Activated naive CD8-positive, alpha-beta T cell treated with anti-CD3 and anti-CD28 coated beads, Interleukin-2, amount 50 U/mL, for 24 hours (primary cell): Measurements from ENCODE around the gene EIF2D.

Source experiments
- ATAC-seq: fragments of 150-1000 bp; cut with Tn5 transposase; one replicate; pipeline ENCODE4 v1.10.0; 2021
- DNase-seq: peaks from one replicate; pipeline ENCODE4 v3.0.0; 2021
- H3K27ac Mint-ChIP-seq: one replicate; pipeline ENCODE4 v1.8.0; 2021; ENCODE audit warnings: mild to moderate bottlenecking, mixed read lengths
- H3K27me3 Mint-ChIP-seq: one replicate; pipeline ENCODE4 v1.8.0; 2021; ENCODE audit warnings: mixed read lengths
- H3K36me3 Mint-ChIP-seq: one replicate; pipeline ENCODE4 v1.8.0; 2021; ENCODE audit warnings: low read depth, mixed read lengths
- H3K4me1 Mint-ChIP-seq: one replicate; pipeline ENCODE4 v1.8.0; 2021; ENCODE audit warnings: mixed read lengths
- H3K4me3 Mint-ChIP-seq: one replicate; pipeline ENCODE4 v1.8.0; 2021; ENCODE audit warnings: mild to moderate bottlenecking, moderate library complexity, mixed read lengths
- H3K9me3 Mint-ChIP-seq: one replicate; pipeline ENCODE4 v1.8.0; 2021; ENCODE audit warnings: mixed read lengths

Gene EIF2D

GRCh38 chr1:206558794-206559671 lies 53.2 kb downstream of the EIF2D start:
- Mint-ChIP-seq H3K27me3 (peaks cover 2% of the 10 kb centered on the region), H3K4me3 (peak overlapping the region; percentile 88), H3K9me3 (no peaks in the 10 kb centered on the region), H3K36me3 (peaks cover 65% of the 10 kb centered on the region), H3K4me1 (peaks cover 73% of the 10 kb centered on the region), H3K27ac (peak overlapping the region; percentile 100)
- no peak for ATAC-seq
- DNase-seq = no peak

GRCh38 chr1:206557636-206558473 lies 54.4 kb downstream of the EIF2D start:
- peak overlapping the region; percentile 88 for H3K4me3 Mint-ChIP-seq
- H3K27ac Mint-ChIP-seq = peak overlapping the region; percentile 100
- ATAC-seq = no peak
- peaks cover 54% of the 10 kb centered on the region for H3K36me3 Mint-ChIP-seq
- no peaks in the 10 kb centered on the region for H3K27me3 Mint-ChIP-seq
- peaks cover 73% of the 10 kb centered on the region for H3K4me1 Mint-ChIP-seq
- H3K9me3 Mint-ChIP-seq = no peaks in the 10 kb centered on the region
- DNase-seq = peak; percentile 48

- Mint-ChIP-seq H3K9me3 (no peaks in the 10 kb centered on the region), H3K27ac (peak overlapping the region; percentile 100), H3K4me3 (peak overlapping the region; percentile 88), H3K4me1 (peaks cover 73% of the 10 kb centered on the region), H3K27me3 (no peaks in the 10 kb centered on the region), H3K36me3 (peaks cover 45% of the 10 kb centered on the region)
- peak; percentile 92 for DNase-seq
- peak; percentile 55 for ATAC-seq
These were observed 55.3 kb downstream of the EIF2D start for GRCh38 chr1:206556750-206557635.

GRCh38 chr1:206556047-206556749 lies 56.1 kb downstream of the EIF2D start:
- H3K27ac Mint-ChIP-seq = peak overlapping the region; percentile 100
- H3K4me3 Mint-ChIP-seq = peak overlapping the region; percentile 88
- ATAC-seq = peak; percentile 53
- peaks cover 38% of the 10 kb centered on the region for H3K36me3 Mint-ChIP-seq
- H3K27me3 Mint-ChIP-seq = no peaks in the 10 kb centered on the region
- H3K4me1 Mint-ChIP-seq = peaks cover 73% of the 10 kb centered on the region
- no peak for DNase-seq
- no peaks in the 10 kb centered on the region for H3K9me3 Mint-ChIP-seq

GRCh38 chr1:206555473-206555935 lies 56.8 kb downstream of the EIF2D start:
- Mint-ChIP-seq H3K4me1 (peaks cover 67% of the 10 kb centered on the region), H3K9me3 (no peaks in the 10 kb centered on the region), H3K27me3 (no peaks in the 10 kb centered on the region), H3K27ac (peak overlapping the region; percentile 100), H3K36me3 (peaks cover 31% of the 10 kb centered on the region), H3K4me3 (peak overlapping the region; percentile 88)
- DNase-seq = no peak
- no peak for ATAC-seq

GRCh38 chr1:206554701-206555472 lies 57.4 kb downstream of the EIF2D start:
- ATAC-seq = no peak
- Mint-ChIP-seq H3K4me3 (peak overlapping the region; percentile 88), H3K4me1 (peaks cover 63% of the 10 kb centered on the region), H3K36me3 (peaks cover 25% of the 10 kb centered on the region), H3K9me3 (no peaks in the 10 kb centered on the region), H3K27ac (peak overlapping the region; percentile 100), H3K27me3 (no peaks in the 10 kb centered on the region)
- no peak for DNase-seq

- Mint-ChIP-seq H3K27ac (peak overlapping the region; percentile 15), H3K36me3 (peaks cover 18% of the 10 kb centered on the region), H3K4me3 (no peak overlapping the region), H3K9me3 (no peaks in the 10 kb centered on the region), H3K4me1 (peaks cover 57% of the 10 kb centered on the region), H3K27me3 (no peaks in the 10 kb centered on the region)
- no peak for ATAC-seq
- no peak for DNase-seq
These were observed 58.1 kb downstream of the EIF2D start for GRCh38 chr1:206554211-206554610.

GRCh38 chr1:206551986-206552326 lies 60.3 kb downstream of the EIF2D start:
- H3K4me1 Mint-ChIP-seq = peaks cover 60% of the 10 kb centered on the region
- DNase-seq (peak; percentile 69), ATAC-seq (peak; percentile 92)
- H3K27me3 Mint-ChIP-seq = no peaks in the 10 kb centered on the region
- no peaks in the 10 kb centered on the region for H3K9me3 Mint-ChIP-seq
- peaks cover 1% of the 10 kb centered on the region for H3K36me3 Mint-ChIP-seq
- peak overlapping the region; percentile 84 for H3K27ac Mint-ChIP-seq
- H3K4me3 Mint-ChIP-seq = peak overlapping the region; percentile 47

GRCh38 chr1:206551296-206551985 lies 60.8 kb downstream of the EIF2D start:
- H3K4me1 Mint-ChIP-seq = peaks cover 58% of the 10 kb centered on the region
- peak overlapping the region; percentile 84 for H3K27ac Mint-ChIP-seq
- peaks cover 1% of the 10 kb centered on the region for H3K36me3 Mint-ChIP-seq
- no peaks in the 10 kb centered on the region for H3K9me3 Mint-ChIP-seq
- DNase-seq (no peak), ATAC-seq (no peak)
- no peak overlapping the region for H3K4me3 Mint-ChIP-seq
- no peaks in the 10 kb centered on the region for H3K27me3 Mint-ChIP-seq

- Mint-ChIP-seq H3K27me3 (no peaks in the 10 kb centered on the region), H3K36me3 (peaks cover 1% of the 10 kb centered on the region), H3K4me3 (no peak overlapping the region), H3K4me1 (peaks cover 54% of the 10 kb centered on the region), H3K9me3 (no peaks in the 10 kb centered on the region), H3K27ac (no peak overlapping the region)
- DNase-seq (no peak), ATAC-seq (no peak)
These were observed 61.8 kb downstream of the EIF2D start for GRCh38 chr1:206550446-206550845.

GRCh38 chr1:206547104-206547503 lies 65.2 kb downstream of the EIF2D start:
- Mint-ChIP-seq H3K9me3 (no peaks in the 10 kb centered on the region), H3K36me3 (peaks cover 1% of the 10 kb centered on the region), H3K4me3 (no peak overlapping the region), H3K27ac (no peak overlapping the region), H3K27me3 (no peaks in the 10 kb centered on the region), H3K4me1 (peaks cover 29% of the 10 kb centered on the region)
- no peak for ATAC-seq
- no peak for DNase-seq

- Mint-ChIP-seq H3K36me3 (peaks cover 1% of the 10 kb centered on the region), H3K9me3 (no peaks in the 10 kb centered on the region), H3K4me3 (no peak overlapping the region), H3K4me1 (peaks cover 23% of the 10 kb centered on the region), H3K27ac (no peak overlapping the region), H3K27me3 (no peaks in the 10 kb centered on the region)
- no peak for DNase-seq
- ATAC-seq = no peak
These were observed 66.9 kb downstream of the EIF2D start for GRCh38 chr1:206545351-206545750.
